ENCODE results near the gene TMEM154.

The TMEM154 gene

GRCh38 chr4:152719801-152720556, 40.2 kb upstream of the TMEM154 start:
- no peak for TF ChIP-seq CTCF (IDR thresholded peaks at IDR 0.05; ENCODE audit: control insufficient read depth, extremely low read depth, insufficient read depth)
- peak; percentile 15 for DNase-seq (ENCODE audit: low read depth)
- no peak overlapping the region for H3K4me3 ChIP-seq (ENCODE audit: low read depth, low read length)

GRCh38 chr4:152719291-152719690, 39.5 kb upstream of the TMEM154 start:
- DNase-seq (ENCODE audit: low read depth), result no peak
- TF ChIP-seq CTCF (IDR thresholded peaks at IDR 0.05; ENCODE audit: control insufficient read depth, extremely low read depth, insufficient read depth), result no peak
- H3K4me3 ChIP-seq (ENCODE audit: low read depth, low read length), result no peak overlapping the region

GRCh38 chr4:152715076-152715475, 35.3 kb upstream of the TMEM154 start:
- DNase-seq (ENCODE audit: low read depth), result no peak
- no peak overlapping the region for H3K4me3 ChIP-seq (ENCODE audit: low read depth, low read length)
- TF ChIP-seq CTCF (IDR thresholded peaks at IDR 0.05; ENCODE audit: control insufficient read depth, extremely low read depth, insufficient read depth), result no peak

- no peak for DNase-seq (ENCODE audit: low read depth)
- TF ChIP-seq CTCF (IDR thresholded peaks at IDR 0.05; ENCODE audit: control insufficient read depth, extremely low read depth, insufficient read depth), result no peak
- H3K4me3 ChIP-seq (ENCODE audit: low read depth, low read length), result no peak overlapping the region
Measured at GRCh38 chr4:152713951-152714705, 34.3 kb upstream of the TMEM154 start.

GRCh38 chr4:152709675-152710438, 30.1 kb upstream of the TMEM154 start:
- no peak overlapping the region for H3K4me3 ChIP-seq (ENCODE audit: low read depth, low read length)
- TF ChIP-seq CTCF (IDR thresholded peaks at IDR 0.05; ENCODE audit: control insufficient read depth, extremely low read depth, insufficient read depth), result no peak
- DNase-seq (ENCODE audit: low read depth), result no peak

- H3K4me3 ChIP-seq (ENCODE audit: low read depth, low read length), result peak overlapping the region; percentile 35; the same call in 1 of the 2 replicates
- TF ChIP-seq CTCF (IDR thresholded peaks at IDR 0.05; ENCODE audit: control insufficient read depth, extremely low read depth, insufficient read depth), result no peak
- DNase-seq (ENCODE audit: low read depth), result no peak
Measured at GRCh38 chr4:152708796-152709195, 29.0 kb upstream of the TMEM154 start.

All from LNCaP clone FGC (cell line).